Left kidney (tissue), 2 donors: Measurements from ENCODE around the gene NAPG. TPM values are rescaled to one million over a fixed set of nuclear protein-coding genes. Genes with fewer than 3 reads are reported as not detected.
"Not testable (repeated sequence)": the region's sequence is repeated elsewhere in the genome, so short reads cannot be mapped to it uniquely, and the experiment has no call there.

Experiments
- DNase-seq: peaks from one replicate; pipeline ENCODE4 v3.0.0-alpha.2; 2013
- polyA plus RNA-seq: library from polyadenylated mRNA; unstranded; fragments of 120-200 nt; gene quantifications from one replicate; pipeline ENCODE4 v1.2.1, GENCODE V29; 2013; ENCODE audit not compliant: insufficient read length

The NAPG gene
- polyA plus RNA-seq, 1 donor, result 32.3 TPM

GRCh38 chr18:10579079-10579867, 53.4 kb downstream of the NAPG start:
- DNase-seq, result no peak

GRCh38 chr18:10580215-10580614, 54.4 kb downstream of the NAPG start:
- DNase-seq, result no peak

GRCh38 chr18:10585260-10585659, 59.4 kb downstream of the NAPG start:
- DNase-seq, result no peak

- no peak for DNase-seq
Measured at GRCh38 chr18:10588975-10589374, 63.1 kb downstream of the NAPG start.

- DNase-seq, result no peak
Measured at GRCh38 chr18:10590412-10590811, 64.6 kb downstream of the NAPG start.

GRCh38 chr18:10591896-10592295, 66.1 kb downstream of the NAPG start:
- no peak for DNase-seq

- not testable (repeated sequence) for DNase-seq
Measured at GRCh38 chr18:10593366-10594022, 67.7 kb downstream of the NAPG start.

- DNase-seq, result not testable (repeated sequence)
Measured at GRCh38 chr18:10595917-10596316, 70.1 kb downstream of the NAPG start.

GRCh38 chr18:10597695-10598094, 71.9 kb downstream of the NAPG start:
- not testable (repeated sequence) for DNase-seq

GRCh38 chr18:10600701-10601100, 74.9 kb downstream of the NAPG start:
- not testable (repeated sequence) for DNase-seq

Other genes with a start within 250 kb of the NAPG start
- 74.6 TPM for gene APCDD1, start 71.4 kb upstream of the NAPG start, polyA plus RNA-seq